GM18873 (cell line): ENCODE results near the gene VAT1L.

Source experiments
- ATAC-seq: cut with Tn5 transposase; IDR thresholded peaks from one replicate; pipeline ENCODE4 v1.9.1; 2021; ENCODE audit warnings: mild to moderate bottlenecking, moderate library complexity, moderate number of reproducible peaks; ENCODE audit not compliant: unreplicated experiment, low FRiP score

Gene VAT1L

DNA sequence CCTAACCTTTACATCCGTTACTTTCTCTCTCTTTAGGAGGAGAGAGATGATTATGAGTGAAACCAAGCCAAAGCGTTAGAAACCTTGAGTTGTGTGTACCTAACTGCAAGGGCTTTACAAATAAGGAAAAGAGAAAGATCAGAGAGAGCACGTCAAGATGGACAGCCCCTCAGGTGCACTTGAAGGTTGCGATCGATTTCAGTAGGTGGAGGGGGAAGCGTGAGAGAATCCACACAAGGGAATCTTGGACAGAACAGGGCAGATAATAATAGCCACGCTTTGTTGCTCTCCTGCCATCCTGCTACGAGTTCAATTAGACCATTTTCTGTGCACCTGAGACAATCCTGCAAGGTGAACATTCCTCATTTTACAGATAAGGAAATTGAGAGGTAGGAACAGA is 78.4 kb downstream of the VAT1L start:
- no peak for ATAC-seq

DNA sequence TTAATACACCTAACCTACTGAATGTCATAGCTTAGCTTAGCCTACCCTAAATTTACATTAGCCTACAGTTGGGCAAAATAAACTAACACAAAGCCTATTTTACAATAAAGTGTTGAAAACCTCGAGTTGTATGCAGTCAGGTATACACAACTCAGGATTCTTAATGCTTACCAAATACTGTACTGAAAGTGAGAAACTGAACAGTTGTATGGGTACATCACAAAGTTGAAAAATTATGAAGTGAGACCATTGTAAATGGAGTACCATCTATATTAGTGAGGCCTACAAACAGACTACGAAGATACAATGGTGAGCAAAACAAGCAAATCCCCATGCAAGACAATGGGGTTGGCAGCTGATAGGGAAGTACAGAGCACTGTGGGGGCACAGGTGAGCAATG is 79.7 kb downstream of the VAT1L start:
- ATAC-seq, result peak; percentile 15

DNA sequence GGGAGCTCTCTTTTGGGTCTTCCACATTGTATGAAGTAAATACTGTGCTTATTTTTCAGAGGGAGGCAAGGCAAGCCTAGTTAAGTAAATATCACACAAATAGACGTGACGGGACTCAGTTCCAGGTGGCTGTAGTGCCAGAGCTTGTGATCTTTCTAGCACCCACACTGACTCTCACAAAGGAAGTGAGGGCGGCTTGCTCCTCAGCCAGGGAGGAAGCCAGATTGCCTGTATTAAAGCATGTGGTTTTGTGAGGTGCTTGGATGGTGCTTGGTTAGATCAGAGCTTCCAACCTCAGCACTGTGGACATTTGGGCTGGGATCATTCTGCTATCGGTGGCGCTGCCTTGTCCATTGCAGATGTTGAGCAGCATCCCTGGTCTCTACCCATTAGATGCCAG is 80.1 kb downstream of the VAT1L start:
- ATAC-seq, result peak; percentile 87

DNA sequence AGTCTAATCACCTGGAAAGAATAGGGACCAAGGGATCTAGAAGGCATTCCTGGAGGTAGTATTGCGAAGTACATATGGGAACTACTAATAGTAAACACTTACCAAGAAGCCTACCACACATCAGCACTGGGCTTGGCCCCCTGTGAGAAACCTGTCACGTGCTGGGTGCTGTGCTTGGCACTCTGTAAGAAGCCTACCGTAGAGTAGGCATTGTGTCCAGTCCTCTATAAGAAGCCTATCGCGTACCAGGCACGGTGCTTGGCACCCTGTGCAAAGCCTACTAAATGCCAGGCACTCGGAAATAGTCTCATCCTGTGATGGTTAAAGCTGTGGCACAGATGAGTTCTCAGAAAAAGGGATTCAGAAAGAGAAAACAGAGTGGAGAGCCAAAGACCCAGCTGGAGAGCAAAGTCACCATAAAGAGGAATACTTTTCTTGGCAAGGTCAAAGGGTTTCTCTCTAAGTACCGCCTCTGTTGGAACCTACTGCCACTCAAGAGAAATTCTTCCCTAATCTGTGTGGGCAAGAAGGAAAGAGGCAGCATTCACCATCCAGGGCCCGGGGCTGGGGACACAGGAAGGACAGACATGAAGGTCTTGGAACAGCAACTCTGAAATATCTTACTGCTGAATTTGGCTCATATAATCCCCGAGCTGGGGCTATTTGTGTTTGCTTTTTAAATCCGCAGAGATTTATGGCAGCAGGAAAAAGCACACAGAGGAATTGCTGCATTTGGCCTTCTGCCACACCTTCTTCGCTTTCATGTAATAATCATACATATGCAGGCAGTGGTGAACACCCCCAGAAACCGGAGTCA is 81.8 kb downstream of the VAT1L start:
- no peak for ATAC-seq

DNA sequence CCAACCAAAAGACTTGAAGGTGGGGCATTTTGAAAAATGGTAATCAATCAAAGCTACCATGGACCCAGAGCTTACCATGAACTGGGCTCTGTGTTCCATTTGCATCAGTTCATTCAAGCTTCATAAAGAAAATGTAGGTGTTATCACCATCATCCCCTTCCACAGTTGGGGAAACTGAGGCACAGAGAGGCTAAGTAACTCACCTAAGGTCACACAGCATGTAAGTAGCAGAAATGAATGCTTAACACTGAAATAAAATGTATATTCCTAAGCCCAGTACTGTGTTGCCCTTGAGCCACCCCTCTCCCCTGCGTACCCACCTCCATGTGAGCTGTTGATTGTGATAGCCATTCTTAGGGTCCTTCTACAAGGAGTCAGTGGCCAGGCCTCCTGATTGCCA is 83.6 kb downstream of the VAT1L start:
- ATAC-seq, result no peak

DNA sequence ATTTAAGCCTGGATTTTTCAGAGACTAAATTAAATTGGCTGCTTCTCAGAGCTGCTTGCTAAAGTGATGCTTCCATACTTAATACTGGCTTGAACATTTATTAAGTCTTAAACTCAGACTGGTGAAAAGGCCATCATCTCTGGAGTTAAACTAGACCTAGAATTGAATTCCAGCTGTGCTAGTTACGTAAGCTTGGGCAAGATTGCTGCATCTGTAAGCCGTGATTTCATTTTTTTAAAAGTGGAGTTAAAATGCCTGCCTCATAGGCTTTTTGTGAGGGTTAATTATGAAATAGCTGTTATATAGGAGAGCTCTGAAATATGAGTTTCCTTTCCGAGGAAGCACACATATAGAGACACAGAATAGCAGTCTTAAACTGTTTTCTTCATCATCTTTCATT is 84.7 kb downstream of the VAT1L start:
- ATAC-seq, result no peak

DNA sequence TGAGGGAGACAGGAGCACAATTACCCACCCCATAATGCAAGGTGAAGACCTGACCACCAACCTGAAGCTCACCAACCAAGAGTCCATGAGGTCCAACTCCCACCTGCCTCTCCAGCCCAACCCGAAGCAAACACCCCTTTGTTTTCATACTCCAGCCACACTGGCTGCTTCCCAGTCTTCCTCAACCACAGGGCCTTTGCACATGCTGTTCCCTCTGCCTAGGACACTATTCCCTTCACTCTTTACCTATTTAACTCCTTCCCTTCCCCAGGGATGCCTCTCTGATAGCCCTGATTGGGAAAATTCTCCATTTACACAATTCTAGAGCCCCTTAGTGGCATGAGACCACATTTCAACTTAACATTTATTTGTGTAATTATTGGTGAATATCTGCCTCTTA is 86.0 kb downstream of the VAT1L start:
- ATAC-seq, result no peak

DNA sequence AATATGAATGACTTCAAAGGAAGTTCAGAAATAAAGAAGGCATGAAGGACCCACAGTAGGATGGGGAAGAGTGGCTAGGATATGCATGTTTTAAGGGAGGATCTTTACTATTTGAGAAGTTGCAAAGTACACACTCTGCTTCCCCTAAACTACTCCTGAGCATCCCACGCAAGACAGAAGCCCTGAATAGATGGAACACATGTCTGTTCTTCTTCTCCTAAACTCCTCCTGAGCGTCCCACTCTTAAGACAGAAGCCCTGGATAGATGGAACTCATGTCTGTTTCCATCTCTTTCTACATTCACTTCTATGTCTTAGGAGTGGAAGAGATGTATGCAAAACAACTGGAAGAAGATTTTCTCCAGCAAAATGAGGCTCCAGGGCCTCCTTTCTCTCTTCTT is 88.4 kb downstream of the VAT1L start:
- ATAC-seq, result no peak

DNA sequence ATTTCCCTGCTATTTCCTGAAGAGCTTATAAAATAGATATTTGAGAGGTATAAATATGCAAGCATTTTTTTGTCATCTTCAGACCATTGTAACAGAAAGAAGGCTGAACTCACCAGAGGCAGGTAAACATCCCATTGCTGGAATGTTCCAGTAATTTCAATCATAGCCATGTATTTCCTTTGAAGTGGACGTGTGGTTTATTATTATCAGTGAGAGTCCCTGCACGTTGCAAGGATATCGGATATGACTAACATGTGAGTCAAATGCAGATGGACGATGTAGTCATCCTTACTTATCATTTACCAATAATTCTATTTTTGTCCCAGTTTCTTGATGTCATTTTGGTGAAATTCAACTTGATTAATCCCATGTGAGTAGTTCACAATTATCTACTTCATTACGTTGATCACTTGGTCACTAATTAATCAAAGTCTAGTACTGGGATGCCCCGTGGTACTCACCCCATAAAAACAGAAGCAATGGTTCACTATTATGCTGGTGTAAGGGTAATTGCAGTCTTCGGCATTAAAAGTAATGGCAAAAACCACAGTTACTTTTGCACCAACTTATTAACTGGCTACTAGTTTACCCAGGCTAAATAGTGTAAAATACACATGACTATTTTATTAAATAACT is 89.5 kb downstream of the VAT1L start:
- no peak for ATAC-seq

DNA sequence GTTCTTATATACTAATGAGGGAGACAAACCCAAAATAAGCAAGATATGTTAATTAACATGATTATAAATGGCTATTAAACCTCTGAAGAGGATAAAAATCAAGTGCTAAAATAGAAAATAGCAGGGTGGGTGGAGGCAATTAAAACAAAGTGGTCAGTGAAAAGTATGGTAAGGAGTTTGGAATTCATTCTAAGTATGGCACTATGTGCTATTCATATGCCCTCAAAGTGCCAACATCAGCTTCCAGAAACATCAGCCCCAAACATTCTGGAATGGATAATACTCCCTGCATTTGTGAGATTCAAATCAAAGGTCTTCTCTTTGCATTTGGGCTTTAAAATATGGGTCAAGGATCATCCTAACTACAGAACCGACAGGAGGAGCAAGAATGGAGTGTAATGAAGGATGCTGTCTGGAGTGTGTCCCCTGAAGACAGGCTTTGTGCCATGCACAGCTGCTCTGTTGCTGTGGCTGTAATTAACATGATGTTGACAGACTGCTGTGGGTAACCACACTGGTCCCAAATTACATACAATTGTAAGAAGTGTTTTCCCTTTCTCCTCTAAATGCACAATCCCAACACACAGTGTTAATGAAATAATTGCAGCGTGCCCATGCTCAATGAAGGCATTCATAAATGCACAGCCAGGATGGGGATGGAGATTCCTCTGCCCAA is 93.1 kb downstream of the VAT1L start:
- no peak for ATAC-seq

DNA sequence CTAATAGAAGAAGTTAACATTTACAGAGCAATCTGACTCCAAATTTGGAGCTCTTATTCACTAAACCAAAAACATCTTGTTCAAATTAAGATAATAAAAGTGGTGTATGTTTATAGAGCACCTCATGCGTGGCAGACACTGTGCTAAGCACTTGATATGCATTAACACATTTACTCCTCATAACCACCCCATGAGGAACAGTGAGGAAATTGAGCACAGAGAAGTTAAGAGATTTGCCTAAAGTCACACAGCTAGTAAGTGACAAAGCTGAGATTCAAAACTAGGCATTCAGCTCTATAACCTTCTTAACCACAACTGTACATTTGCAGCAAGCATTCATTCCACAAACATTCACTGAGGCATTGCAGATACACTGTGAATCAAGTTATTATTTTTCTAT is 94.0 kb downstream of the VAT1L start:
- ATAC-seq, result no peak

DNA sequence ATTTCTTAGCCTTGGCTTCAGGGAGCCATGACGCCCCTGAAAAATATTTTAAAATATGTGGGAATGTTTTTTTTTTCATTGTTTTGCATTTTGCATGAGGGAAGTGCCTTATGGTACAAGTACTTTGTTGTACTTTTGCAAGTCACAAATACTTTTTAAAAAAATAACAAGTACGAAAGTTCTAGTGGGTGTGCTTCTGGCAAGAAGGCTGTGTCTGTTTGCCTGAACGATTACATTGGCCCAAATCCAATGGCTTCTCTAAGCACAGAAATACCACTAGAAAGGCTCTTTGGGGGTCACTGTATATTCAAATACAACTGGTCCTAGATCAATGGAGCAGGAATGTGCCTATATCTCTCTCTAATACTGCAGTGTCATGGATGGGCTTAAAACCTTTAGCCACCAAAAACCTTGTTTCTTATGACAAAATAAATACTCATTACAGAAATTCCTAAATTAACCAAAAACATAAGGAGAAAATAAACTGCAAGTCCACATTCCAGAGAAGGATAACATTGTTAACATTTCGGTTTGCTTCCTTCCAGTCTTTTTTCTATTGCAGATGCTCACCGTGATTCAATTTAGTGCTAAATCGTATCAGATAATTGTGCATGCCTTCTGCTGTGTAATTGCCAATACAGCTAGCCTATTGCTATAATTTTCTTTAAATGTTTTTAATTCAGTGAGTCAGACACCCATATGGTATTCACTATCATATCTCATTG is 97.4 kb downstream of the VAT1L start:
- no peak for ATAC-seq

DNA sequence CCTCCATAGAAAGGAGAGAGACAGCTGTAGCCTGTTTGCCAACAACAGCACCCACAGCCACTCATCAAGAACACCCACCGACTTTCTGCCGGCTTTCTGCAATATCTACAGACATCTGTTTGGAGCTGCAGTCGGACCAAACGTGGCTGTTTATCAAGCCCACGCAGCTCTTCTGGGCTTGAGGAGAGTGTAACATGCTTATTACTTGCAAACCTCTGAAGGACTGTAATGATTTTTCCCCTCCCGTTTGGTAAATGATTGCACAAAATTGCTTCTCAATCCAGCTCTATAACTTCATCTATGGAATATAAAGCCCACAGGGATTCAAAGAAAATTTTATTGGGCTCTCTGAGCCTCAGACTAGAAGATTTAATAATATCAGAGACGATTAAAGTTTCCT is 100.5 kb downstream of the VAT1L start:
- no peak for ATAC-seq

DNA sequence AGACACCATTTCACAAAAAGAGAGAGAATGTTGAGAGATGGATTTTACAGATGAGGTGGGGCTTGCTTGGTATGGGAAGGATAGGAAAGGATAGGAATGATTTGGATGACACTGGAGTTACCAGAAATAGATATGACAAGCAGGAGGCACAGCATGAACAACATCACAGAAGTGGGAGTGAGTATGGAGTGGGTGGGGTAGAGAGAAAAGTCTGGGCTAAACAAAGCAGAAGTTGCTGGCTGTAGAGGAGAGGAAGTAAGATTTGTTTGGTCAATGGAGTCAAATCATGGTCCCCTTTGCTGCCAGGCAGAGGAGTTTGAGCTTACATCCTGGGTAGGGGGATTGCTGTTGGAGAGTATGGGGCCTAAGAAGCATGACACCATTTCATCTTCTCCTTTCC is 101.7 kb downstream of the VAT1L start:
- no peak for ATAC-seq

DNA sequence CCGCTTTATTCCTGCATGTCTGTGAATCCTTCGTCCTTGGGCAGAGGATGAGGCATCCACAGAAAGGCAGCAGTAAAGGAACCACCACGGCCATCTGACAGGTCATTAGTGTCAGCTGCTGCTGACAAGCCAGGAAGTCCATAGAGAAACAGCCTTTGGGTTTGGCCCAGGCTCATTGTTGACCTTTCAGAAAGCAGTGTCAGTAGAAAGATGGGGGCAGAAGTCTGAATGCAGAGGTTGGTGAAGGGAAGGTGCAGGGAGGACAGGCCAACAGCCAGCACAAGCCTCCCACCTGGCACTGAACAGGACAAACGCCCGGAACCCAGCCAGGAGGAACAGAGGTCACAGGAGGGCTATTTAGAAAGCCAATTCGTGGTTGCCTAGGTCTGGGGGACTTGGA is 105.8 kb downstream of the VAT1L start:
- no peak for ATAC-seq

DNA sequence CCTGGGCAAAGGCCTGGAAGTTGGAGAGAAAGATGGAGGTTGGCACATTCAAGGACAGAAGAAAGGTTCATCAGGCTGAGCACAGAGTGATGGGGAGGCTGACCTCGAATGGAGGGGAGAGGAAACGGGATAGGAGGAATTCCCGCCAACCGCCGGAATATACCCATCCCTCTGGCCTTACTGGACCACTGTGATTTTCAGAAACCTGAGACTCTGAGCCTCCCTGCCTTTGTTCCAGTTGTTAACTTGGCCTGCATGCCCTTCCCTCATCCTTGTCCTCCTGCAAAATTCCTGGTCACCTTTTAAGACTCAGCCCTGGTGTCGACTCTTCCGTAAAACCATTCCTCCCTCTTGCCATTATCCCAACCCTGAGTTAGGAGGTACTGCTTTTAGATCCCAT is 107.6 kb downstream of the VAT1L start:
- ATAC-seq, result no peak

DNA sequence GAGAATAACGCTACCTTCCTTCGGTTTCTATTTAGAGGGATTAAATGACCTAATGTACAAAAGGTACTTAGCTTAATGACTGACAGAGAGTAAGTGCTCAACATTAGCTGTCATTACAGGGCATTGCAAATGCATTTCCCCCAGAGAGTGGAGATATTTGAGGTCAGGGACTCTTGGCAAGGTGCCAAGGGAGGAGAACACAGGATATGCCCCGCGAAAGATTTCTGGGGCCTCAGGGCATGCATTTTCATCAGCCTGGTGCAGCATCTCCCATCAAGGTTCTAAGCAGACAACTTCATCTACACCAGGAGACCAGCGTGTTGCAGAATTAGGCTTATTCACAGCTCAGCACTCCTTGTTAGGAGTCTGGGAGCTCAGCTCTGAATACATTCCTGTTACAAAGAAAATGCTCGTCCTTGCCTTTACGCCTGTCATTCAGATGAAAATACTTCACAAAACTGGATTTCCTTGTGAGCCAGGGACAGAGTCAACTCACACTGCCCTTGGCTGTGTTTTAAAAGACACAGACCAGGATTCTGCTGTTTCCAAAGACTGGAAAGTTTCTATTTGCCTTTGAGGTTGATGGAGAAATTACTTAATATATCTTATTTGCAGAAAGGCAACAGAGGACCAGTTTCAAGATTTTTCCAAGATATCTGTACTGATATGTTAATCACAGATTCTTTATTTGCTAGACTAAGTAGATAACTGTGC is 108.2 kb downstream of the VAT1L start:
- ATAC-seq, result no peak

DNA sequence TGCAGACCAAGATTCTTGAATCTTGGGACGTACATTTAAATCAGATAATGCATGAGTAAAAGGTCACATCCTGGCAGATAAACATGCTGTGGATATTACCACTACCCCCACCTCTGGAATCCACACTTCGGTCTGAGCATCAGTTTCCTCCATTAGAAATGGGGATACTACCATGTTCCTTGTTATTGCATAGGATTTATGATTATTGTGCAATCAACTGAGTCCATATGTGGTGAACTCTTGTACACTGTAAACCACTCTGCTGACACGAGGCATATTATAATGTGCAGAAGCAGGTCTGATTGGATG is 108.7 kb downstream of the VAT1L start:
- ATAC-seq, result no peak

DNA sequence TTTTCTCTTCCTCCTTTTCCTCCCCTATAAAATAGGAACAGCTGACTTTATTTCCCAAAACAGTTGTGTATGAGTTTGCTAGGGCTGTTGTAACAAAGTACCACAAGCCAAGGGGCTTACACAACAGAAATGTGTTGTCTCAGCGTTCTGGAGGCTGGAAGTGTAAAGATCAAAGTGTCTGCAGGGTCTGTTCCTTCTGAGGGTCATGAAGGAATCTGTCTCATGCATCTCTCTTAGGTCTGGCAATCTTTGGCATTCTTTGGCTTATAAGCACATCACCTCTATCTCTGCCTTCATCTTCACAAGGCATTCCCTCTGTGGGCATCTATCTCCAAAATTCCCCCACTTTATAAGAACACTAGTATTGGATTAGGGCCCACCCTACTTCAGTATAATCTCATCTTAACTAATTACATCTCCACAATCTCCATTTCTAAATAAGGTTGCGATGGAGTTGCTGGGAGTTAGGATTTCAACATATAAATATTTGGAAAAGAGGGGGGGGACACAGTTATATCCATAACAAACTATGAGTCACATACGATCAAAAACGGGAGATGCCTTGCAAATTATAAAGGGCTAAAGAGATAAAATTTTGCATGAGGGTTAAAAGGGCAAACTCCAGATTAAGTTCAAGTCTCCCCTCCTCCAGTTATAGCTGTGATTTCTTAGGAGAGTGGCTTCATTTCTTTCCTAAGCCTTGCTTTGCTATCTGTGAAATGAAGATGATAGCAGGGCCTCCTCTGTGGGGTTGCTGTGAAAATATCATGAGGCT is 109.7 kb downstream of the VAT1L start:
- no peak for ATAC-seq

DNA sequence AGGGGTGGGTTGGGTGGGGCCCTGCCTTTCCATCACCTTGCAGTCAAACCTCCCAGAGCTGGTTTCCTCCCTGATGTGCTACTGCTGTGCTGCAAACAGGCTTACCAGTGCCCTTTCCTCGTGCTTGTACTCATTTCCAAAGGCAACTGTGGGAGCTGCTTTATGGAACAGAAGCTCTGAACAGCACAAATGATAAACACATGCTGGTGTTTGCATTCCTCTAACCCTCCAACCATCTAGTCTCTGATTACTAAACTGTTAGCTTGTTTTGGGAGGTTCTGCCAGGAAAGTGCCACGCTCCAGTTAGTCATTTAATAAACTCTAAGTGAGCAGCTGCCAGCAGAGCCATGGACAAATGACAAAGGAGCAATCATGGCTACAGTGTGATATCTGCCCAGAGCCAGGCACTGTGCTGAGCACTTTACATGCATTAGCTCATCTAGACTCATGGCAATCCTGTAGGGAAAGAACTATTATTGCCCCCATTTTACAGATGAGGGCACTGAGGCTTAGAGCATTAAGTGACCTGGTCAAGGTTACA is 110.4 kb downstream of the VAT1L start:
- no peak for ATAC-seq
